Measurements from ENCODE around the gene PCDHGA12.
"Not testable (repeated sequence)": the region's sequence is repeated elsewhere in the genome, so short reads cannot be mapped to it uniquely, and the experiment has no call there.

PCDHGA12 gene

GRCh38 chr5:141430332-141431113, at the start of gene PCDHGA12:
Gene PCDHGA12, plus strand, starts transcription at chr5:141430507. Its CDS starts 253 bp downstream, at chr5:141430760.
- no peak for DNase-seq

- DNase-seq, result no peak
These were observed 47.6 kb upstream of the PCDHGA12 start, which contains the start of gene PCDHGA7 for GRCh38 chr5:141382469-141383294. Gene PCDHGA7, plus strand, starts transcription at chr5:141382742. Its CDS starts 158 bp downstream, at chr5:141382900.

- DNase-seq, result no peak
These were observed 47.0 kb upstream of the PCDHGA12 start for GRCh38 chr5:141383345-141383744.

DNA sequence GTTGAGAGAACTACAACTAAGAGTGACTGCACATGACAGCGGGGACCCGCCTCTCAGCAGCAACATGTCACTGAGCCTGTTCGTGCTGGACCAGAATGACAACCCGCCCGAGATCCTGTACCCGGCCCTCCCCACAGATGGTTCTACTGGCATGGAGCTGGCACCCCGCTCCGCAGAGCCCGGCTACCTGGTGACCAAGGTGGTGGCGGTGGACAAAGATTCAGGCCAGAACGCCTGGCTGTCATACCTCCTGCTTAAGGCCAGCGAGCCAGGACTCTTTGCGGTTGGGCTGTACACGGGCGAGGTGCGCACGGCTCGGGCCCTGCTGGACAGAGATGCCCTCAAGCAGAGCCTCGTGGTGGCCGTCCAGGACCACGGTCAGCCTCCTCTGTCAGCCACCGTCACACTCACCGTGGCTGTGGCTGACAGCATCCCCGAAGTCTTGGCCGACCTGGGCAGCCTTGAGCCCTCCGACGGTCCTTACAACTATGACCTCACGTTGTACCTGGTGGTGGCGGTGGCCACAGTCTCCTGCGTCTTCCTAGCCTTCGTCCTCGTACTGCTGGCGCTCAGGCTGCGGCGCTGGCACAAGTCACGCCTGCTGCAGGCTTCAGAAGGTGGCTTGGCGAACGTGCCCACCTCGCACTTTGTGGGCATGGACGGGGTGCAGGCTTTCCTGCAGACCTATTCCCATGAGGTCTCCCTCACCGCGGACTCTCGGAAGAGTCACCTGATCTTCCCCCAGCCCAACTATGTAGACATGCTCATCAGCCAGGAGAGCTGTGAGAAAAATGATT, 45.6 kb upstream of the PCDHGA12 start:
- DNase-seq, result no peak

GRCh38 chr5:141387557-141388311, 42.6 kb upstream of the PCDHGA12 start, which contains the start of gene PCDHGB4:
Gene PCDHGB4, plus strand, starts transcription at chr5:141387698. Its CDS starts 187 bp downstream, at chr5:141387885.
- not testable (repeated sequence) for DNase-seq

DNA sequence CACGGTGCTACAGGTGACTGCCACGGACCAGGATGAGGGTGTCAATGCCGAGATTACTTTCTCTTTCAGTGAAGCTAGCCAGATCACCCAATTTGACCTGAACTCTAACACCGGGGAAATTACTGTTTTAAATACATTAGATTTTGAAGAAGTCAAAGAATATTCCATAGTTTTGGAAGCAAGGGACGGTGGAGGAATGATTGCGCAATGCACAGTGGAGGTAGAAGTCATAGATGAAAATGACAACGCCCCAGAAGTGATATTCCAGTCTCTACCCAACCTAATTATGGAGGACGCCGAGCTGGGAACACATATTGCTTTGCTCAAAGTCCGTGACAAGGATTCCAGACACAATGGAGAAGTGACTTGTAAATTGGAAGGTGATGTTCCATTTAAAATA, 41.6 kb upstream of the PCDHGA12 start:
- no peak for DNase-seq

DNA sequence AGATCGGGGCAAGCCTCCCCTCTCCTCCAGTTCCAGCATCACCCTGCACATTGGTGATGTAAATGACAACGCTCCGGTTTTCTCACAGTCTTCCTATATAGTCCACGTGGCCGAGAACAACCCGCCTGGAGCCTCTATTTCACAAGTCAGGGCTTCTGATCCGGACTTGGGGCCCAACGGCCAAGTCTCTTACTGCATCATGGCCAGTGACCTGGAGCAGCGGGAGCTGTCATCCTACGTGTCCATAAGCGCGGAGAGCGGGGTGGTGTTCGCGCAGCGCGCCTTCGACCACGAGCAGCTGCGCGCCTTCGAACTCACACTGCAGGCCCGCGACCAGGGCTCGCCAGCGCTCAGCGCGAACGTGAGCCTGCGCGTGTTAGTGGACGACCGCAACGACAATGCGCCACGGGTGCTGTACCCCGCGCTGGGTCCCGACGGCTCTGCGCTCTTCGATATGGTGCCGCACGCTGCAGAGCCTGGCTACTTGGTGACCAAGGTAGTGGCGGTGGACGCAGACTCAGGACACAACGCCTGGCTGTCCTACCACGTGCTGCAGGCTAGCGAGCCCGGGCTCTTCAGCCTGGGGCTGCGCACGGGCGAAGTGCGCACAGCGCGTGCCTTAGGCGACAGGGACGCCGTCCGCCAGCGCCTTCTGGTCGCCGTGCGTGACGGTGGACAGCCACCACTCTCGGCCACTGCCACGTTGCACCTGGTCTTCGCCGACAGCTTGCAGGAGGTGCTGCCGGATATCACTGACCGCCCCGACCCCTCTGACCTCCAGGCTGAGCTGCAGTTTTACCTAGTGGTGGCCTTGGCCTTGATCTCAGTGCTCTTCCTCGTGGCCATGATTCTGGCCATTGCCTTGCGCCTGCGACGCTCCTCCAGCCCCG, 40.9 kb upstream of the PCDHGA12 start:
- DNase-seq, result no peak

- DNase-seq, result no peak
These were observed 37.7 kb upstream of the PCDHGA12 start, which contains the start of gene PCDHGA8 for GRCh38 chr5:141392429-141393198. Gene PCDHGA8, plus strand, starts transcription at chr5:141392633. Its CDS starts 181 bp downstream, at chr5:141392814.

- no peak for DNase-seq
These were observed 37.0 kb upstream of the PCDHGA12 start for GRCh38 chr5:141393267-141393666.

GRCh38 chr5:141394401-141395187, 35.7 kb upstream of the PCDHGA12 start:
- not testable (repeated sequence) for DNase-seq

DNA sequence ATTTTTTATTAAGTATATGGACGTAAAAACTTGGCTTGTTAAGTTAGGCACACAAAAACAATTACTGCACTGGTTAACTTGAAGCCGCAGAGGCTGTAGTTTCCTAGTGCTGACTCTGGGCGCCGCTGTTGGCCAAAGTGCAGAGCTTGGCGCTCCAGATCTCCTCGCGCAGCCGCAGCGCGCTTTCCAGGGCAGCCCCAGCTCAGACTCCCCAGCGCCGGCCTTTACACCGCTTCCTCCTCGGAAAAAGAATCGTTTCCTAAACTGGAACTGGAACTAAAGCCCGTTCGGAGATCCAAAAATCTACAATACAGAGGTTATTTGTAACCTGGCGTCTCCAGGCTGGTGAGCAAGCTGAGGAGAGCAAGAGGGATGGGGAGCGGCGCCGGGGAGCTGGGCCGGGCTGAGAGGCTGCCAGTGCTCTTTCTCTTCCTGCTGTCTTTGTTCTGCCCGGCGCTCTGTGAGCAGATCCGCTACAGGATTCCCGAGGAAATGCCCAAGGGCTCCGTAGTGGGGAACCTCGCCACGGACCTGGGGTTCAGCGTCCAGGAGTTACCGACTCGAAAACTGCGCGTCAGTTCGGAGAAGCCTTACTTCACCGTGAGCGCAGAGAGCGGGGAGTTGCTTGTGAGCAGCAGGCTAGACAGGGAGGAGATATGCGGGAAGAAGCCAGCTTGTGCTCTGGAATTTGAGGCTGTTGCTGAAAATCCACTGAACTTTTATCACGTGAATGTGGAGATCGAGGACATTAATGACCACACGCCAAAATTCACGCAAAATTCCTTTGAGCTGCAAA, 32.4 kb upstream of the PCDHGA12 start, which contains the start of gene PCDHGB5:
TSS of gene PCDHGB5 (plus strand) at position 192 of the 796 bp plus-strand sequence. CDS start at position 373, 181 bp downstream.
- DNase-seq, result not testable (repeated sequence)

DNA sequence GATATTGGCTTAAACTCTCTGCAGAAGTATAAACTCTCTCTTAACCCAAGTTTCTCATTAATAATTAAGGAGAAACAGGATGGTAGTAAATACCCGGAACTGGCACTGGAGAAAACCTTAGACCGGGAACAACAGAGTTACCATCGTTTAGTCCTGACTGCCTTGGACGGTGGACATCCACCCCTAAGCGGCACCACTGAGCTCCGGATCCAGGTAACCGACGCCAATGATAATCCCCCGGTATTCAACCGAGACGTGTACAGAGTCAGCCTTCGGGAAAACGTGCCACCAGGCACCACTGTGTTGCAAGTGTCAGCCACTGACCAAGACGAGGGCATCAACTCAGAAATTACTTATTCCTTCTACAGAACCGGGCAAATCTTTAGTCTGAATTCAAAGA, 31.7 kb upstream of the PCDHGA12 start:
- DNase-seq, result no peak

DNA sequence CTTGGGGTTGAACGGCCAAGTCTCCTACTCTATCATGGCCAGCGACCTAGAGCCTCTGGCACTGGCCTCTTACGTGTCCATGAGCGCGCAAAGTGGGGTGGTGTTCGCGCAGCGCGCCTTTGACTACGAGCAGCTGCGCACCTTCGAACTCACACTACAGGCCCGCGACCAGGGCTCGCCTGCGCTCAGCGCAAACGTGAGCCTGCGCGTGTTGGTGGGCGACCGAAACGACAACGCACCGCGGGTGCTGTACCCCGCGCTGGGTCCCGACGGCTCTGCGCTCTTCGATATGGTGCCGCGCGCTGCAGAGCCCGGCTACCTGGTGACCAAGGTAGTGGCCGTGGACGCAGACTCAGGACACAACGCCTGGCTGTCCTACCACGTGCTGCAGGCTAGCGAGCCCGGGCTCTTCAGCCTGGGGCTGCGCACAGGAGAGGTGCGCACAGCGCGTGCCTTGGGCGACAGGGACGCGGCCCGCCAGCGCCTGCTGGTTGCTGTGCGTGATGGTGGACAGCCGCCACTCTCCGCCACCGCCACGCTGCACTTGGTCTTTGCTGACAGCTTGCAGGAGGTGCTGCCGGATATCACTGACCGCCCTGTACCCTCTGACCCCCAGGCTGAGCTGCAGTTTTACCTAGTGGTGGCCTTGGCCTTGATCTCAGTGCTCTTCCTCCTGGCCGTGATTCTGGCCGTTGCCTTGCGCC, 30.6 kb upstream of the PCDHGA12 start:
- DNase-seq, result no peak

DNA sequence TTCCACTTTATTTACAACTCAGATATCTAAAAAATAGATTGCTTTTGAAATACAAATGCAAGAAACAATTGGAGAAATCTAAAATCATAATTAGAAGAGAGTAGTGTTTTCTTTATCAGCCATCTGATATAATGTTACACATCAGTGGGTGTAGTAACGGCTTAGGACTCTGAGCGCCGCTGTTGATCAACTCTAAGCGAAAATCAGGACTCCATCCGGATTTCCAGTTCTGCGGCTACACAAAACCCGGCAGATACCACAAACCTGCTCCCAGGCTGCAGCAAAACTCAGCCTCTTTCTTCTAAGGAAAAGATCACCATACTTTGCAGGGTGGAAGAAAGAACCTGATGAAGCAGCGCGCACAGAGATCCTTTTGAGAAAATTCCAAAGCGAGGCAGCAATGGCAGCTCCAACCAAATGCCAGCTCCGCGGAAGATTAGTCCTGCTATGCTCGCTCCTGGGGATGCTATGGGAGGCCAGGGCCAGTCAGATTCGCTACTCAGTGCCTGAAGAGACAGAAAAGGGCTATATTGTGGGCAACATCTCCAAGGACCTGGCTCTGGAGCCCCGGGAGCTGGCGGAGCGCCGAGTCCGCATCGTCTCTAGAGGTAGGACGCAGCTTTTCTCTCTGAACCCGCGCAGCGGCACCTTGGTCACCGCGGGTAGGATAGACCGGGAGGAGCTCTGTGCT, 27.6 kb upstream of the PCDHGA12 start, which contains the start of gene PCDHGA9:
TSS of gene PCDHGA9 (plus strand) at position 226 of the 691 bp plus-strand sequence. CDS start at position 401, 175 bp downstream.
- DNase-seq, result no peak

GRCh38 chr5:141403387-141403786, 26.9 kb upstream of the PCDHGA12 start:
- no peak for DNase-seq

DNA sequence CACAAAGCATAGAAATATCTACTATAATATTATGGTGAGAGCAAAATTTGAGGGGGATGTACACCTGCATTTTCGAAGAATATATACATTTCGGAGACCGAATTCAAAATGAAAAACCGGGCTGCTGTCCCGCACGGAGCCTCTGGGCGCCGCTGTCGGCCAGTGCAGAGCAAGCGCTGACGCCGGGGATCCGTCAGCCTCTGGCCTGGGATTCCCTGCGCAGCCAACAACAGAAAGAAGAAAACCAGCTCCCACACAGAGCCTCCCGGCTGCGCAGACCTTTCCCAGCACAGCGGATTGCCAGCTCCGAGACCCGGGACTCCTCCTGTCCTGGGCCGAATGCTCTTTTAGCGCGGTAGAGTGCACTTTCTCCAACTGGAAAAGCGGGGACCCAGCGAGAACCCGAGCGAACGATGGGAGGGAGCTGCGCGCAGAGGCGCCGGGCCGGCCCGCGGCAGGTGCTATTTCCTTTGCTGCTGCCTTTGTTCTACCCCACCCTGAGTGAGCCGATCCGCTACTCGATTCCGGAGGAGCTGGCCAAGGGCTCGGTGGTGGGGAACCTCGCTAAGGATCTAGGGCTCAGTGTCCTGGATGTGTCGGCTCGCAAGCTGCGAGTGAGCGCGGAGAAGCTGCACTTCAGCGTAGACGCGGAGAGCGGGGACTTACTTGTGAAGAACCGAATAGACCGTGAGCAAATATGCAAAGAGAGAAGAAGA, 22.4 kb upstream of the PCDHGA12 start, which contains the start of gene PCDHGB6:
TSS of gene PCDHGB6 (plus strand) at position 232 of the 716 bp plus-strand sequence. CDS start at position 414, 182 bp downstream.
- DNase-seq, result not testable (repeated sequence)

Measured in activated CD4-positive, alpha-beta T cell treated with anti-CD3 and anti-CD28 coated beads for 1 hour (primary cell).